ENCODE data around the gene STK11.
"Not testable (repeated sequence)": the region's sequence is repeated elsewhere in the genome, so short reads cannot be mapped to it uniquely, and the experiment has no call there.

Gene STK11

GRCh38 chr19:1238369-1239303 lies 33.1 kb downstream of the STK11 start:
- no peak for DNase-seq

DNA sequence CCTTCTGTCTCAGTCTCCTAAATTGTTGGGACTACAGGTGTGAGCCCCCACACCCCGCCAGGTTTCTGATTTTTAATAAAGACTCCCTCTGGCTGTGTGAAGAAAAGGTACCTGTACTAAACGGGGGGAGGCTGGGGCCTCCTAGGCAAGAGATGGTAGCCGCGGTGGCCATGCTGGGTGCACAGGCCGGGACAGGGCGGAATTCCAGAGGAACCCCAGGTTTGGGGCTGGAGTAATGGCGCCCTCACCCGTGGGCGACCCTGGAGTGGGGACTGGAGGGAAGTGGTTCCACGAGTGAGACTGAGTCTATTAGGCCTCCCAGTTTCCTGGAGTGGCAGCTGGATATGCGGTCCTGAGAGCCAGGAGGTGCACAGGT lies 33.8 kb downstream of the STK11 start:
- DNase-seq, result no peak

- peak; percentile 77 to 89 (median 84) for DNase-seq
Observed at GRCh38 chr19:1239796-1240737, 34.5 kb downstream of the STK11 start.

GRCh38 chr19:1240925-1241324 lies 35.3 kb downstream of the STK11 start:
- DNase-seq, result no peak

- peak; percentile 74 to 83 (median 80) for DNase-seq
Observed at GRCh38 chr19:1241417-1242095, 36.0 kb downstream of the STK11 start, which contains the start of gene ATP5F1D. Gene ATP5F1D (plus strand): TSS chr19:1241751. CDS start chr19:1241851, 100 bp downstream.

GRCh38 chr19:1243768-1244692 lies 38.5 kb downstream of the STK11 start:
- DNase-seq, result peak; percentile 70 to 82 (median 76)

- no peak for DNase-seq
Observed at GRCh38 chr19:1244693-1245451, 39.3 kb downstream of the STK11 start.

GRCh38 chr19:1245494-1246264 lies 40.1 kb downstream of the STK11 start:
- no peak for DNase-seq

DNA sequence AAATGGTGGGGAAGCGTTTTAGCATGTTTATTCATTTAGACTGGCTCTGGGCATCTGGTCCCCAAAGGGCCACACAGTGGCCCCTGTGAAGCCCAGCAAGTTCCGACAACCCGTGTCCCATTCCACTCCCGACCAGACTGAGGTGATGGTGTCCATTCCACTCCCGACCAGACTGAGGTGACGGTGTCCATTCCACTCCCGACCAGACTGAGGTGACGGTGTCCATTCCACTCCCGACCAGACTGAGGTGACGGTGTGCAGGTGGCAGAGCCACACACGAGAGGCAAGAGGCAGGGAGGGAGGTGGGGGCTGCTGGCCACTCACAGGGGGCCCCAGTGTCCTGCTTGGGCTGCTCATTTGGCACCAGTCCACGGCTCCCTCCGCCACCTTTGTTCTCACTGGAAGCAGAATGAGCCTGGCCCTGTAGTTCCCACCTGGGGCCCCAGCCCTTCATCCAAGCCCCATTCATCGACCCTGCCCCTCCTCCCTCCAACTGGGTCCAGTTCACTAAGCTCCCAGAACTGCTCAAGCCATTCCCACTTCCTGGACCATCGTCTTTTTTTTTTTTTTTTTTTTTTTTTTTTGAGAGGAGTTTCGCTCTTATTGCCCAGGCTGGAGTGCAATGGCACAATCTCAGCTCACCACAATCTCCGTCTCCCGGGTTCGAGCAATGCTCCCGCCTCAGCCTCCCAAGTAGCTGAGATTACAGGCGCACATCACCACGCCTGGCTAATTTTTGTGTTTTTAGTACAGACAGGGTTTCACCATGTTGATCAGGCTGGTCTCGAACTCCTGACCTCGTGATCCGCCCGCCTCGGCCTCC lies 40.9 kb downstream of the STK11 start:
- DNase-seq, result not testable (repeated sequence)

DNA sequence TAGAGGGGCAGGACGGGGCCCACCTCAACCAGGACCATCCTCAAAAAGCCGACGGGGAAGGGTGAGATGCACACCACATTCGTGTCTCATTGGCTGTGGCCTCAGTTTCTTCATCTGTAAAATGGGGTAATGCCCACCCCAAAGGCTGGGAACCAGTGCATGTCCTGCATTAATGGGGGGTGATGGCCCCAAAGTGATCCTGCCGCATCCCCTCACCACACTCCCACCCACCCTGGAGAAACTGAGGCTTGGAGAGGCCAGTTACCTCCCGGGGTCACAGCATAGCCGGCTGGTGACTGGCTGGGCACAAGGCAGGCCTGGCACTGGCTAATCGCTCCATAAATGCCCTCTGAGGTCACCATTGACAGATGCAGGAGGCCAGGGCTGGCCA lies 42.2 kb downstream of the STK11 start:
- DNase-seq, result no peak

DNA sequence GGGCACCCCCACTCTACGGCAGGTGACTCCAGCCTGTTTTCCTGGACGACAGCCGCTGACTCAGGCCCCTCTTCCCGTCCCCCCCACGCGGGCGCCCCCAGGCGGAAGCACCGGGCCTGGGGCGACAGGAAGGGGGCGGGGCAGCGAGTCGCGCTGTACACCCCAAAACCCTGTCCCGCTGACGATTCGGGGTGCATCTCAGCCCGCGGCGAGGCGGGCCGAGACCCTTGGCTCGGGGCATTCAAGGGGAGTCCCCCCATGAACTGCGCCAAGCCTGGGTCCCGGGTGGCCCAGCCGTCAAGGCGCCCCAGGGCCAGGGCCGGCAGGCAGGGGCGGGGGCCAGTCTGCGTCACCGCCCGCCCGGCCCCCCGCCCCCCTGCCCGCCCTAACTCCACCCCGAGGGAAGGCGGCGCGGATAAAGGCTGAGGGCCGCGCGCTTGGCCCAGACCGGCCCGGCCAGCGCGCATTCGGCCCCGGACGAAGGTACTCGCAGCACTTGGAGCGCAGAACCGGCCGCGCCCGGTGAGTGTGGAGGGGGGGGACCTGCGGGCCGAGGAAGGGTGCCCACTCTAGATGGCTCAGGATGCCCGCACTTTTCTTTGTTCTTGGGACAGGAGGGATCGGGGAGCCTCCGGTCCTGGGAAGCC lies 42.7 kb downstream of the STK11 start, which contains the start of gene MIDN:
TSS of gene MIDN (plus strand) at position 445 of the 647 bp plus-strand sequence. CDS start 1,714 bp downstream, outside the sequence.
- peak in 3 of 4 experiments; percentile 40 to 65 (median 62) for DNase-seq

DNA sequence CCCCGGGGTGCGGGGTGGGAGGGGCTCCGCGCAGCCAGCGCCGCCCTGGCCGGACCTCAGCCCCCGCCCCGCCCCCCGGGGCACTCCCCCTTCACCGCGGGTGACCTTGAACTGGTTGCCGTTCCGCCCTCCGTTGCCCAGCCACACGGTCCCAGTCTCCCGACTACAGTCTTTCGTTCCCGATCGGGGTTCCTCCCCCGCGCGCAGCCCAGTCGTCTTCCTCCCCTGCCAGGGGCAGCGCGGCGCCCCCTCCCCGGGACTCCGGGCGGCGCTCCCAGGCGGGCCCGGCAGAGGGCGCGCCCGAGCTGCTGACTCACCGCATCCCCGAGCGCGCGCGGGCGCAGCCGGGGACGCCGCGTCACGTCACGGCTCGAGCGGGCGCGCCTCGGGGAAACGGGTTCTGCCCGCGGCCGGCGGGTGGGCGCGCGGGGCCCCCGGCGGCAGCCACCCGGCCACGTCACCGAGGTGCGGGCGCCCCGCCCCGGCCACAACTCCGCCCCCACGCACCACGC lies 43.3 kb downstream of the STK11 start:
- peak; percentile 78 to 85 (median 82) for DNase-seq

DNA sequence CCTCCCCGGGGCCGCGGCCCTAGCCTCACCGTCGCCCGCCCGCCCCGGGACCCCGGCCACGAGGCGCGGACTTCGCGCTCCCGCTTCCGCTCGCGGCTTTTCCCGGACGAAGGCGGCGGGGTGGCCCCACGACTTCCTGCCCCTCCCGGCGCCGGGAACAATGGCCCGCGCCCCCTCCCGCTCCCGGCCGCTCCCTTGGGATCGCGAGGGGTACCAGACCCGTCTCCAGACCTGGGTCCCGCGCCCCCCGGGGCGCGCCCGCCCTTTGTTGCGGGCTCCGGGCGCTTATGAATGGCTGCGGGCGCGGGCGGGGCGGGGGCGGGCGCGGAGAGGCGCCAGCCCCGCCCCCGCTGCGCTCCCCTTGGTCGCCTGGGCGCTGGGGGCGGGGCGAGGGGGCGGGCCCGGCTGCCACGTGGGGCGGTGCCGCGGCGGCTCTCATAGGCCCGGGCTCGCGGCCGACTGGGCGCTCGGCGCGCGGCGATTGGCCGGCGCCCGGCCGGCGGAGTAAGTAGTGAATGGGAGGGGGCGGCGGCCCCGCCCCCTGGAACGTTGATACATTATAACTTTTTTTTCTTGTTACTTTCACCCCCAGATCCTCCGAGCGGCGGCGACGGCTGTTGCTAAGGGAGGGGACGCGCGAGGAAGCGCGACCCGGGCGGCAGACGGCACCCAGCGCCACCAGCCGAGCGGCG lies 43.9 kb downstream of the STK11 start:
- peak; percentile 85 to 97 (median 94) for DNase-seq

DNA sequence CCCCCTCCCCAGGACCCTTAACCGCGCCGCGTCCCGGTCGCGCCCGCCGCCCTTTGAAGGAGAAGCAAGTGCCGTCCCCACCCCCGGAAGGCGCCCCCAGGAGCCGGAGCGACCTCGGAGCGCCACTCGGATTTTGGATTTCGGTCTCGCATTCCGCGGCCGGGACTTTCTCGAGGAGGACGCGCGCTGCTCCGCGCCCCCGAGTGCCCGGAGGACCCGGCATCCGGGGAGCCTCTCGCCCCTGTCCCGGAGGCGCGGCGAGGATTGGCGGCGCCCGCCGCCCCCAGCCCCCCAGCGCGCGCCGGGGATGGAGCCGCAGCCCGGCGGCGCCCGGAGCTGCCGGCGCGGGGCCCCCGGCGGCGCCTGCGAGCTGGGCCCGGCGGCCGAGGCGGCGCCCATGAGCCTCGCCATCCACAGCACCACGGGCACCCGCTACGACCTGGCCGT lies 44.4 kb downstream of the STK11 start:
- no peak for DNase-seq

DNA sequence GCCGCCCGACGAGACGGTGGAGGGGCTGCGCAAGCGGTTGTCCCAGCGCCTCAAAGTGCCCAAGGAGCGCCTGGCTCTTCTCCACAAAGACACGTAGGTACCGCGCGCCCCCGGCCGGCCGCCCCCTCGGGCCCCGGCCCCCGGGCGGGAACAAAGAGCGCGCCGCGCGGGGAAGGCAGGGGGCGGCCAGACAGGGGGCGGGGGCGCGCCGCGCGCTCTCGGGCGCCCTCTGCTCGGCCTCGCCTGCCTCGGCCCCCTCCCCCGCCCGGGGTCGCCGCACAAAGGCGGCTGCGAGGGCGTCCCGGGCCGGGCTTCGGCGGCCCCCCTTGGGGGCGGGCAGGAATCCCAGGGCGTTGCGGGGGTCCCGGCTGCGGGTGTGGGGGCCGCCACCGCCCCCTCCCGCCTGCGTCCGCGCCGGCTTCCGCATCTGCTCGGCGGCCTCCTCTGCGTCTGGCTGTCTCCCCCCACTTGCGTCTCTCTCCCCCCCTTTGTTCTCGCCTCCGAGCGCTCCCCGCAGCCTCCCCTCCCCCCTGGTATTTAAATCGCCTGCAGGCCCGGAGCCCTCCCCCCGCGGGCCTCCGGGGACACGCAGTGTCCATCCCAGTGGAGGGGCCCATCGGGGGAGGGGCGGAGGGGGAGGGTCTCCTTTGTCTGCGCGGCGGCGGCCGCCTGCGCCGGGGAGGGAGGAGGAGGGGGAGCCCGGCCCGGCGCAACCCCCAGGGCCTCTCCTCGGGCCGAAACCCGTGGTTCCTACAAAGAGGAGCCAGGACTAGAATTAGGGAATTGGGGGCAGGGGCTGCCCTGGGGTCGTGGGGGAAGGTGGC lies 45.1 kb downstream of the STK11 start:
- DNase-seq, result peak in 2 of 4 experiments; percentile 48 to 52
